Measurements from ENCODE around the gene NAALADL2. TPM values are rescaled to one million over a fixed set of nuclear protein-coding genes. Genes with fewer than 3 reads are reported as not detected.

NAALADL2 gene
- total and polyA plus RNA-seq, 2 donors (not counting 3 experiments of a cell fraction or from before 2014, with no cell fraction given): 1.1 to 4.0 TPM

DNA sequence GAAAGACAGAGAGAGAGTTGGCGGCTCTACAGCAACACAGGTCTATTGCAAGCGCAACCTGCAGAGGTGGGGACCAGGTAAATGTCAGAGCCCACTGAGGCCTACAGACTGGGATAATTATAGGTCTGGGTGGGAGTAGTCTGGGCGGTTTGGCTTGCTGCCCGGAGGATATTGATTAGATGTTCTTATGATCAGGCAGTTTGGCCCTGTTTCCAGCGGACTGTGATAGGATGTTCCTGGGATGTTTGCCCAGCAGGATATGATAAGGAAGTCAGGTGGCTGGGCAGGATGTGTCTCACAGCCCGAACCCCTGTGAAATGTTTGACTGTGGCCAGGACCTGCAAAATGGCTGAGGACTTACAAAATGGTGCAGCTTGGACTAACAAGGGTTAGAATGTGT is 364.9 kb downstream of the NAALADL2 start:
- peak; percentile 7 for DNase-seq (ENCODE audit: low read depth, low spot score)
- no peak overlapping the region for H2AFZ ChIP-seq (ENCODE audit: low read depth, low read length)
- H4K20me1 ChIP-seq (replicated peaks; ENCODE audit: control insufficient read depth, extremely low read depth, insufficient read depth, low read length): no peaks in the 10 kb centered on the region
- no peak for TF ChIP-seq EZH2 (IDR thresholded peaks at IDR 0.05; ENCODE audit: borderline replicate concordance, low read depth, low read length, severe bottlenecking)
- POLR2A ChIA-PET: no interaction called here
- H3K4me2 ChIP-seq (ENCODE audit: insufficient read depth, low read length): no peak overlapping the region
- dilution Hi-C loops (cut with MboI; ENCODE audit: extremely low pct_ligation_motif_present, low sequenced_read_pairs): no loop called here
- no peak overlapping the region for H3K27ac ChIP-seq (ENCODE audit: insufficient read depth, low read depth, low read length)
- intact Hi-C loops (cut with micrococcal nuclease): no loop called here
- no peak for FAIRE-seq
- peaks cover 8% of the 10 kb centered on the region for H3K4me1 ChIP-seq (ENCODE audit: control insufficient read depth, extremely low read depth, insufficient read depth, low read length)
- no peaks in the 10 kb centered on the region for H3K9me1 ChIP-seq (replicated peaks; ENCODE audit: control insufficient read depth, extremely low read depth, insufficient read depth, low read length)
- H3K27me3 ChIP-seq (ENCODE audit: control insufficient read depth in 2 of 2, insufficient read depth in 2 of 2, low read length in 2 of 2): no peaks in the 10 kb centered on the region
- CTCF ChIA-PET: no interaction called here
- H3K9me3 ChIP-seq (replicated peaks; ENCODE audit: control insufficient read depth, insufficient read depth, low read length): no peaks in the 10 kb centered on the region
- H3K36me3 ChIP-seq (ENCODE audit: control insufficient read depth in 2 of 2, extremely low read depth in 1 of 2, insufficient read depth in 2 of 2, low read length in 2 of 2): no peaks in the 10 kb centered on the region
- H3K9ac ChIP-seq (replicated peaks; ENCODE audit: extremely low read depth, insufficient read depth, low read length): no peak overlapping the region
- no TSS peak for BruUV-seq (replicated peaks)
- H3K79me2 ChIP-seq (ENCODE audit: control insufficient read depth, insufficient read depth, low read length): no peaks in the 10 kb centered on the region
- no peak overlapping the region for H3K4me3 ChIP-seq (replicated peaks in 1 of 3; ENCODE audit: insufficient read depth in 1 of 3, low read depth in 1 of 3, low read length in 3 of 3)

DNA sequence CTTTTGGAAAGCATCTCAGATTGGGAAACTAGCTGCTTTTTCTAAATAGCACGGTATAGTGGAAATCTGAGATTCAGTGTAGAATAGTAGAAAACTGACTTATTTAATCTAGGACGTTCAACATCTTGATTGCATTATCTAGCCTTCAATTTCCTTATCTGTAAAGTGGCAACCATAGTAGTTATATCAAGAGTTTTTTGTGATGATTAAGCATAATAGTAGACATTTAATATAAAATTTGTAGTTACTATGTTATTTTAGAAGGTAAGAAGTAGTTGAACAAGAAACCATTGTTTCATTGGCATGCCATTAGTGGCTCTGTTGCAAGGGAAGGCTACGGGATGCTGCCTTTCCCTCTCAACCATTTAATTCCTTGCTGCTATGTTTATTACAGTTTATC is 367.3 kb downstream of the NAALADL2 start:
- Histone ChIP-seq H3K9me1 (replicated peaks; ENCODE audit: control insufficient read depth, extremely low read depth, insufficient read depth, low read length) (no peaks in the 10 kb centered on the region), H3K4me2 (ENCODE audit: insufficient read depth, low read length) (no peak overlapping the region), H3K36me3 (ENCODE audit: control insufficient read depth in 2 of 2, extremely low read depth in 1 of 2, insufficient read depth in 2 of 2, low read length in 2 of 2) (no peaks in the 10 kb centered on the region), H3K9ac (replicated peaks; ENCODE audit: extremely low read depth, insufficient read depth, low read length) (no peak overlapping the region), H4K20me1 (replicated peaks; ENCODE audit: control insufficient read depth, extremely low read depth, insufficient read depth, low read length) (no peaks in the 10 kb centered on the region), H2AFZ (ENCODE audit: low read depth, low read length) (no peak overlapping the region), H3K9me3 (replicated peaks; ENCODE audit: control insufficient read depth, insufficient read depth, low read length) (no peaks in the 10 kb centered on the region), H3K79me2 (ENCODE audit: control insufficient read depth, insufficient read depth, low read length) (no peaks in the 10 kb centered on the region), H3K27me3 (ENCODE audit: control insufficient read depth in 2 of 2, insufficient read depth in 2 of 2, low read length in 2 of 2) (no peaks in the 10 kb centered on the region), H3K27ac (ENCODE audit: insufficient read depth, low read depth, low read length) (no peak overlapping the region), H3K4me3 (replicated peaks in 1 of 3; ENCODE audit: insufficient read depth in 1 of 3, low read depth in 1 of 3, low read length in 3 of 3) (no peak overlapping the region), H3K4me1 (ENCODE audit: control insufficient read depth, extremely low read depth, insufficient read depth, low read length) (peaks cover 8% of the 10 kb centered on the region)
- no peak for TF ChIP-seq MYC (IDR thresholded peaks at IDR 0.05; ENCODE audit: low read depth, low read length)
- no peak for TF ChIP-seq POLR2A (IDR thresholded peaks at IDR 0.05; ENCODE audit: low read depth, low read length)
- TF ChIP-seq, protein P1, sequence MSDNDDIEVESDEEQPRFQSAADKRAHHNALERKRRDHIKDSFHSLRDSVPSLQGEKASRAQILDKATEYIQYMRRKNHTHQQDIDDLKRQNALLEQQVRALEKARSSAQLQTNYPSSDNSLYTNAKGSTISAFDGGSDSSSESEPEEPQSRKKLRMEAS (IDR thresholded peaks at IDR 0.05; ENCODE audit: insufficient read depth, insufficient read length): no peak
- TF ChIP-seq GATA2 (IDR thresholded peaks at IDR 0.05; ENCODE audit: insufficient read depth, insufficient read length, low read depth, low read length): no peak
- TF ChIP-seq JUN (IDR thresholded peaks at IDR 0.05; ENCODE audit: borderline replicate concordance, insufficient read depth, insufficient read length, low read depth): no peak
- TF ChIP-seq EZH2 (IDR thresholded peaks at IDR 0.05; ENCODE audit: borderline replicate concordance, low read depth, low read length, severe bottlenecking): no peak
- no peak for TF ChIP-seq FOS (IDR thresholded peaks at IDR 0.05; ENCODE audit: borderline replicate concordance, insufficient read depth, low read length)
- no peak for TF ChIP-seq POLR2AphosphoS5 (IDR thresholded peaks at IDR 0.05; ENCODE audit: insufficient read depth, low read depth, low read length)
- TF ChIP-seq, protein P2, sequence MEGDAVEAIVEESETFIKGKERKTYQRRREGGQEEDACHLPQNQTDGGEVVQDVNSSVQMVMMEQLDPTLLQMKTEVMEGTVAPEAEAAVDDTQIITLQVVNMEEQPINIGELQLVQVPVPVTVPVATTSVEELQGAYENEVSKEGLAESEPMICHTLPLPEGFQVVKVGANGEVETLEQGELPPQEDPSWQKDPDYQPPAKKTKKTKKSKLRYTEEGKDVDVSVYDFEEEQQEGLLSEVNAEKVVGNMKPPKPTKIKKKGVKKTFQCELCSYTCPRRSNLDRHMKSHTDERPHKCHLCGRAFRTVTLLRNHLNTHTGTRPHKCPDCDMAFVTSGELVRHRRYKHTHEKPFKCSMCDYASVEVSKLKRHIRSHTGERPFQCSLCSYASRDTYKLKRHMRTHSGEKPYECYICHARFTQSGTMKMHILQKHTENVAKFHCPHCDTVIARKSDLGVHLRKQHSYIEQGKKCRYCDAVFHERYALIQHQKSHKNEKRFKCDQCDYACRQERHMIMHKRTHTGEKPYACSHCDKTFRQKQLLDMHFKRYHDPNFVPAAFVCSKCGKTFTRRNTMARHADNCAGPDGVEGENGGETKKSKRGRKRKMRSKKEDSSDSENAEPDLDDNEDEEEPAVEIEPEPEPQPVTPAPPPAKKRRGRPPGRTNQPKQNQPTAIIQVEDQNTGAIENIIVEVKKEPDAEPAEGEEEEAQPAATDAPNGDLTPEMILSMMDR (IDR thresholded peaks at IDR 0.05; ENCODE audit: extremely low read depth in 1 of 2, insufficient read depth in 1 of 2, low read depth in 1 of 2, low read length in 2 of 2): no peak
- POLR2A ChIA-PET: no interaction called here
- BruUV-seq (replicated peaks): no TSS peak
- CTCF ChIA-PET: no interaction called here
- FAIRE-seq: no peak
- intact Hi-C loops (cut with micrococcal nuclease): no loop called here
- DNase-seq (ENCODE audit: low read depth, low spot score): no peak
- dilution Hi-C loops (cut with MboI; ENCODE audit: extremely low pct_ligation_motif_present, low sequenced_read_pairs): no loop called here

All from endothelial cell of umbilical vein (primary cell).